ENCODE data around the gene ZNF654. TPM values are rescaled to one million over a fixed set of nuclear protein-coding genes. Genes with fewer than 3 reads are reported as not detected.

ZNF654 gene
- total and polyA plus RNA-seq, 10 of the 15 experiments (the other 5 are each of a cell fraction or from before 2014, with no cell fraction given): 2.7 to 14.2 (median 10.0) TPM

GRCh38 chr3:88058306-88058580 lies 812 bp upstream of the ZNF654 start:
- RAD21 ChIA-PET (ENCODE audit: unreplicated experiment): interaction anchor here (0.9 to 2.2 kb wide), 4 partner anchors 26 to 94 kb away, joined by 3 to 12 read pairs (median 5); no protein-coding TSS in a partner anchor

GRCh38 chr3:88059380-88060170 lies 520 bp downstream of the ZNF654 start:
- Histone ChIP-seq H3K9ac (ENCODE audit: control insufficient read depth, insufficient read depth, low read length) (peak overlapping the region; percentile 90), H3K27me3 (replicated peaks in 1 of 2; ENCODE audit: control insufficient read depth in 2 of 2, insufficient read depth in 2 of 2, low read length in 1 of 2) (no peaks in the 10 kb centered on the region), H3K36me3 (ENCODE audit: control insufficient read depth in 2 of 2, insufficient read depth in 2 of 2, low read length in 1 of 2) (peaks cover 5 to 14% of the 10 kb centered on the region in 2 experiments; a peak in 3 of 4 replicates), H3K27ac (ENCODE audit: control insufficient read depth, insufficient read depth) (peak overlapping the region; percentile 86), H3K9me3 (replicated peaks; ENCODE audit: control insufficient read depth, insufficient read depth, low read length) (no peaks in the 10 kb centered on the region; the same call in 2 of the 3 replicates), H3K4me3 (peak overlapping the region; percentile 94), H4K20me1 (ENCODE audit: control insufficient read depth, insufficient read depth) (no peaks in the 10 kb centered on the region; the same call in 1 of the 2 replicates), H3K4me2 (ENCODE audit: control insufficient read depth, insufficient read depth) (peak overlapping the region; percentile 50; the same call in 1 of the 2 replicates), H2AFZ (ENCODE audit: control insufficient read depth, low read depth, low read length) (peak overlapping the region; percentile 87), H3K4me1 (ENCODE audit: control insufficient read depth, insufficient read depth, low read length) (peaks cover 2% of the 10 kb centered on the region; the same call in 1 of the 2 replicates), H3K79me2 (ENCODE audit: control insufficient read depth, insufficient read depth, low read length) (peaks cover 75% of the 10 kb centered on the region)
- ChIA-PET SMC1A (ENCODE audit: uncharacterized antibody, unreplicated experiment) (interaction anchor here (1.6 to 3.0 kb wide), 4 partner anchors 28 to 91 kb away, joined by 4 to 17 read pairs (median 8); partner anchors contain the start of gene C3orf38), POLR2A (interaction anchor here (0.8 to 1.9 kb wide), 5 partner anchors 8 to 94 kb away, joined by 3 to 27 read pairs (median 4); partner anchors contain the start of gene C3orf38), RAD21 (ENCODE audit: unreplicated experiment) (interaction anchor here (0.6 to 2.2 kb wide), 6 partner anchors 19 to 97 kb away, joined by 3 to 12 read pairs (median 4); no protein-coding TSS in a partner anchor), CTCF (interaction anchor here (0.8 to 1.5 kb wide), 3 partner anchors 27 to 54 kb away, joined by 3 to 6 read pairs (median 3); no protein-coding TSS in a partner anchor)
- DNase-seq (ENCODE audit: low read depth, low spot score) (no peak), FAIRE-seq (no peak), ATAC-seq (peak; percentile 14)
- in situ Hi-C loops (cut with MboI) (no loop called here), intact Hi-C loops (cut with micrococcal nuclease; ENCODE audit: unreplicated experiment) (loop anchor here (2.0 kb wide), 1 partner anchor 91 kb away; no protein-coding TSS in a partner anchor)
- TSS peak; percentile 47 for BruUV-seq (replicated peaks)
- WGBS (ENCODE audit: insufficient coverage, insufficient replicate concordance, low lambda C conversion rate, missing lambda C conversion rate): under 1% methylated on average over 44 of the region's 45 CpGs
- TF ChIP-seq NFXL1 (IDR thresholded peaks at IDR 0.05; ENCODE audit: borderline replicate concordance) (0 out of 2 replicates have a peak, but pooled peaks have one; percentile 25), SMARCA5 (IDR thresholded peaks at IDR 0.05) (peak; percentile 49), LARP7 (IDR thresholded peaks at IDR 0.05) (peak; percentile 74), GATAD2B (conservative IDR thresholded peaks at IDR 0.05; ENCODE audit: low read depth) (peak; percentile 14; the same call in 1 of the 2 replicates), CBX5 (IDR thresholded peaks at IDR 0.05; ENCODE audit: low read depth) (0 out of 2 replicates have a peak, but pooled peaks have one; percentile 10), RB1 (IDR thresholded peaks at IDR 0.05; ENCODE audit: borderline replicate concordance) (peak; percentile 14; the same call in 1 of the 2 replicates), BHLHE40 (IDR thresholded peaks at IDR 0.05; ENCODE audit: borderline replicate concordance in 1 of 2, low read depth in 2 of 2, low read length in 1 of 2) (0 out of 4 replicates have a peak, but pooled peaks of 1 of the 2 experiments have one; percentile 12), NBN (IDR thresholded peaks at IDR 0.05) (no peak; the same call in 1 of the 2 replicates), MAX (IDR thresholded peaks at IDR 0.05; ENCODE audit: low read depth, low read length) (peak; percentile 34; the same call in 1 of the 2 replicates), NKRF (conservative IDR thresholded peaks at IDR 0.05) (peak; percentile 77), ZBED1 (IDR thresholded peaks at IDR 0.05; ENCODE audit: borderline replicate concordance) (no peak)

More at GRCh38 chr3:88058306-88058580, 812 bp upstream of the ZNF654 start:
- Histone ChIP-seq H3K36me3 (ENCODE audit: control insufficient read depth in 2 of 2, insufficient read depth in 2 of 2, low read length in 1 of 2) (peaks cover 5 to 14% of the 10 kb centered on the region in 2 experiments; a peak in 3 of 4 replicates), H3K79me2 (ENCODE audit: control insufficient read depth, insufficient read depth, low read length) (peaks cover 62% of the 10 kb centered on the region), H3K4me1 (ENCODE audit: control insufficient read depth, insufficient read depth, low read length) (peaks cover 2% of the 10 kb centered on the region; the same call in 1 of the 2 replicates), H2AFZ (ENCODE audit: control insufficient read depth, low read depth, low read length) (peak overlapping the region; percentile 69), H3K4me2 (ENCODE audit: control insufficient read depth, insufficient read depth) (peak overlapping the region; percentile 36), H3K9ac (ENCODE audit: control insufficient read depth, insufficient read depth, low read length) (peak overlapping the region; percentile 85), H3K27ac (ENCODE audit: control insufficient read depth, insufficient read depth) (peak overlapping the region; percentile 86), H3K9me3 (replicated peaks; ENCODE audit: control insufficient read depth, insufficient read depth, low read length) (no peaks in the 10 kb centered on the region), H3K4me3 (peak overlapping the region; percentile 82), H3K27me3 (replicated peaks in 1 of 2; ENCODE audit: control insufficient read depth in 2 of 2, insufficient read depth in 2 of 2, low read length in 1 of 2) (no peaks in the 10 kb centered on the region), H4K20me1 (ENCODE audit: control insufficient read depth, insufficient read depth) (no peaks in the 10 kb centered on the region; the same call in 1 of the 2 replicates)
- no TSS peak for BruUV-seq (replicated peaks)
- in situ Hi-C loops (cut with MboI): no loop called here
- CTCF ChIA-PET: interaction anchor here (0.8 to 1.5 kb wide), 2 partner anchors 55 to 93 kb away, joined by 4 to 6 read pairs; no protein-coding TSS in a partner anchor
- SMC1A ChIA-PET (ENCODE audit: uncharacterized antibody, unreplicated experiment): interaction anchor here (0.7 to 3.0 kb wide), 5 partner anchors 27 to 656 kb away, joined by 3 to 17 read pairs (median 4); partner anchors contain the start of gene C3orf38
- 0 out of 2 replicates have a peak, but pooled peaks have one; percentile 3 for TF ChIP-seq TCF12 (IDR thresholded peaks at IDR 0.05; ENCODE audit: low read depth, low read length)
- TF ChIP-seq MEF2B (IDR thresholded peaks at IDR 0.05; ENCODE audit: partially characterized antibody, poor library complexity, severe bottlenecking): no peak
- intact Hi-C loops (cut with micrococcal nuclease; ENCODE audit: unreplicated experiment): loop anchor here (2.0 kb wide), 1 partner anchor 93 kb away; no protein-coding TSS in a partner anchor
- FAIRE-seq (no peak), DNase-seq (ENCODE audit: low read depth, low spot score) (no peak), ATAC-seq (no peak; the same call in 2 of the 3 replicates)
- POLR2A ChIA-PET: interaction anchor here (0.8 to 1.9 kb wide), 4 partner anchors 10 to 92 kb away, joined by 3 to 27 read pairs (median 5); partner anchors contain the start of gene C3orf38
- 1% methylated on average over 12 of the region's 24 CpGs for WGBS (ENCODE audit: insufficient coverage, insufficient replicate concordance, low lambda C conversion rate, missing lambda C conversion rate)
